ENCODE results near the gene CEP83.
"Not testable (repeated sequence)": the region's sequence is repeated elsewhere in the genome, so short reads cannot be mapped to it uniquely, and the experiment has no call there.

The CEP83 gene

DNA sequence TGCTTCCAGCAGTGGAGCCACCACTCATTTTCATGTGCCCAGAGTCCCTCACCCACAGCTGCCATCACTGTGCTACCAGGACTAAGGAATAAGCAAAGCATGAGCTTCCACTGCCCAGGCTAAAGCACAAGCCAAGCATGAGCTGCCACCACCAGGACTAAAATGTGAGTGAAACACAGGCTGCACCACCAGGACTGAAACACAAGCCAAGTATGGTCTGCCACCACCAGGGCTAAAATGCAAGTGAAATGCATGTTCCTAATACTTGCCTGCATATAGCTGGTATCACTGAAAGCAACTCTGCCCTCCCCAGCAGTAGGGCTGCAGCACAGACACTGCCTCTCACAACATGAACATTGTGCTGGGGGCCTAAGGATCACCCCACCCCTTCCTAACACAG is 30.0 kb downstream of the CEP83 start:
- no peak for DNase-seq

DNA sequence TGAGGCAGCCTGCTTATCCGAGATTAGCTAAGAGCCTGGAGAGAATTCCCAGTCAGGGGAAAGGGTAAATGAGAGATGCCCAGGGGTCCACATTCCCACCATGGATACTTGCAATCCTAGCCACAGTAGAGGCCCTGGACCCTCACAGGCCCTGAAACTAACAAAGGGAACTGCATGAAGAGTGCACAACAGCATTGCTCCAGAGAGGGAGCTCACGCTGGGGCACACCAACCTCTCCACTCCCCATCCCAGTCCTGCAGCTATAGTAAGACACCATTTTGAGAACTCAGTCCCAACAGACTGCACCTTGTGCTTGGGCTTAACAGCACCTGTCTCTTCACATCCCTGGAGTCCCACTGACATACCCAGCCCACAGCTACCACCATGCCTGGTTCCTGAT is 30.5 kb downstream of the CEP83 start:
- no peak for DNase-seq

DNA sequence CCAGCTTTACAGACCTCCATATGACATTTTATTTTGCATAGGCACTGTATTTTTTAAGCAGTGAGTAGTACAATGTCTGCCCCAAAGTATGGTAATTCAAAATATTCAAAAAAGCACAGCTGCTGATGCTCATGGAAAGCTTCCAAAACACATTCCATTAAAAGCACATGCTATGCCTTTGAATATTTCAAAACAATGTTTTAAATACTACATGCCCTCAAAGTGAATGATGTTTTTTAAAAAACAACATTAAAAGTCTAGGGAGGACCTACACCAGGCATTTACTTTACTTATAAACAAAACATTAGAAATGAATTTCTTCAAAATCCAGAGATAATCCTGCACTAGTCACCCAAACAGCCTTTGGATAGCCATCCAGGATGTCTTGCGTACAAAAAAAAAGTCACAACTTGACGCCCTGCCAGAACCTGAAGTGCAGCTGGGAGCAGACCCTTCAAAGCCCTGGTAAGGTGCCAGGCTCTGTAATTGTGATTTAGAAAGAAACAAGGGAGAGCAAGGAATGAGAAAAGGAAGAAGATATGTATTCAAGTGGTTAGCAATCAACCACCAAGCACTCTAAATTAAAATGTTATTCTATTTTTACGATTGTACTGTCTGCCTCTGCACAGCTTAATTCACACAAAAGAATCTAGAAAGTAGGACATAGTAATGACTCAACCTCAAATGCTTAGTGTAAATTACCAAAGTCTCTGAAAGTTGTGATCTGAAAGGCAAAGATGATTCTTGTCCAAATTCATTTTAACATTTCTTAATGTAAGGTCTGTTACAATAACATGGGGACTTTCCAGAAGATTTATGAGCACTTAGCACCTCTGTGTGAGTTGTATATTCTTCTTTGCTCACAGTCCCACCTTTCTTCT is 31.9 kb downstream of the CEP83 start:
- no peak for DNase-seq

DNA sequence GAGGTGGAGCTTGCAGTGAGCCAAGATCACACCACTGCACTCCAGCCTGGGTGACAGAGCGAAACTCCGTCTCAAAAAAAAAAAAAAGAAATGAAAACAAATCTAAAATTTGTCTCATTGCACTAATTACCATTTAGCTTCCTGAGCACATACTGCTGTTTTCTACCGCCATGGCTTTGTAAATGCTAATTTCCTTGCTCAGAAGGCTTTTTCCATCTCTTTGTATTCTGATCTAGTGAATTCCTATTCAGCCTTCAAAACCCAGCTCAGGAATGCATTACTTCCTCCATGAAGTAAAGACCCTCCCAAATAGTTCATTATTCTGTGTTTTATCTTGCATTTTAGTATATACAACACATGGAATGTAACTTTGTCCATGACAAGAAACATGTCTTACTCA is 33.6 kb downstream of the CEP83 start:
- no peak for DNase-seq

DNA sequence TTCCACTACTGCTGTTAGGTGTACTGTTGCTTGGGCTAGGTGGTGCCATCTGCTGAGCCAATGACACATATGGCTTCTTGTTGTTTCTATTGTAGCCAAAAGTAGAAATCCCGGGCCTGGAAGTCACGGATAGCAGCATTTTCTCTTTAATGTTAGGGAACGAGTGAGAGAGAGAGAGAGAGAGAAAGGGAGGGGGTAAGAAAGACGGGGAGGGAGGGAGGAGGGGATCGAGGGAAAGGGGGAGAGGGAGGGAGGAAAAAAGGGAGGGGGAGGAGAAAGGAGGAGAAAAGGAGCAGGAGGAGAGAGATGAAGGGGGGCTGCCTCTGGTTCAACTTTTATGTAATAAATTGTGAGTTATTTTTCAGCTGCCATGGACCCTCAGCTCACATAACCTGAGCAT is 34.8 kb downstream of the CEP83 start:
- DNase-seq: not testable (repeated sequence)

DNA sequence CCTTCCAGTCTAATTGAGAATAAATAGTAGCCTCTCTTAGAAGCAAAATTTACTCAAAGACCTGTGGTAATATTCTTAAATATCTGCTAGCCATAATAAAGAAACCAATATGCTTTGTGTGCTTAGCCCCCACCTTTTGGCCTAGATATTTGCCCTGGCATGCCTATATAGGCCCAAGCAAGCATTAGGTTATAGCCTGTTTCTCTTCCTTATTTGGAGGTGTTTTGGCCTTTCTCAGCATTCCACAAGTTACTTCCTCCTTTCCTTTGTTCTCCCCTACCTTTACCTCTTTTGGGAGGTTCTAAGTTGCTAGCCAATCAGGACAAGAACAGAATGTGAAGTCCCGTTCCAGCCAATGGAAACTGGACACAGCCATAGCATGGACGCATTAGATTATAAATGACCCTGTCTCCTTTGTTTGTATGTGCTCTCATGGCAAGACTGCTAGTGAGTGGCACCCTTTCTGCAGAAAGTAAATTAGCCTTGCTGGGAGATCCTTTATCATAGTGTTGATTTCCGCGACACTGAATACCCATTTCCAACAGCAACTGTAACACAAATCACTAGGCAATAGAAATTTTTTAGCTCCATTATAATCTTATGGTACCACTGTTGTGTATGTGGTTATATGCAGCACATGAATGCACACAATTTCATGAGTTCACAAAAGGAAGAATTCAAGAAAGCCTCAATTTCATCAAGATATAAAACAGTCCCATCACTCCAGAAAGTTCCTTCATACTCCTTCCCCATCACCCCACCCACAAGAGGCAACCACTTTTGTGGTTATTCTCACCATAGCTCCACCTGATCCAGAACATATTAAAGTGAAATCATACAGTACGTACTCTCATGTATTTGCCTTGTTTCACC is 37.6 kb downstream of the CEP83 start:
- DNase-seq: no peak

DNA sequence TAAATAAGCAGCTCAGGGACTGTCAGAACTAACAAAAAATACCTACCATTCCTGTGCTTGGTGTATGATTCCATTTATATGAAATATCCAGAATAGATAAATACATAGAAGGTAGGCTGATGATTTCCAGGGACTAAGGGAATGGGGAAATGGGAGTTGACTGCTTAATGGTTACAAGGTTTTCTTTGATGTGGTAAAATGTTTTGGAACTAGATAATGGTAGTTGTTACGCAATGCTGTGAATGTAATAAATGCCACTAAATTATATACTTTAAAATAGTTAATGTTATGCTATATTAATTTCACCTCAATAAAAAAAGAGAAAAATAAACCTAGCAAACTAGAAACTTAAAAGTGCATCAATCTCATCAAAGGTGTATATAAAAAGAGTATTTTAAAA is 41.1 kb downstream of the CEP83 start:
- DNase-seq: no peak

DNA sequence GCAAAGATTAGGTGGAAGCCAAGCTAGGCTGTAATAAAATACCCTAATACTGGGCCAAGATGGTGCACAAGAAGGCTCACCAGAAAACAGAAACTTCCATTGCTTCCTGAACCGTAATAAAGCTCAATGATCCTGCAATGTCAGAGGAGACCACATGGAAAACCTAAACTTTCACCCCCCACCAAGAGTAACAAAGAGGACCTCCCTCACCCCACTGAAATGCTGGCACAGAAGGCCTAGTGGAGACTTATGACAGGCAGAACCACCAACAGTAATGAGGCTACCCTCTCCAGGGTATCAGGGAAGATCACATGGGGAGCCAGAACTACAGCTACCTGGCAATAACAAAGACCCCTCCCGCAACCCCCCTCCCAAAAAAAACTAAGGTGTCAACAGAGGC is 43.1 kb downstream of the CEP83 start:
- DNase-seq: no peak

DNA sequence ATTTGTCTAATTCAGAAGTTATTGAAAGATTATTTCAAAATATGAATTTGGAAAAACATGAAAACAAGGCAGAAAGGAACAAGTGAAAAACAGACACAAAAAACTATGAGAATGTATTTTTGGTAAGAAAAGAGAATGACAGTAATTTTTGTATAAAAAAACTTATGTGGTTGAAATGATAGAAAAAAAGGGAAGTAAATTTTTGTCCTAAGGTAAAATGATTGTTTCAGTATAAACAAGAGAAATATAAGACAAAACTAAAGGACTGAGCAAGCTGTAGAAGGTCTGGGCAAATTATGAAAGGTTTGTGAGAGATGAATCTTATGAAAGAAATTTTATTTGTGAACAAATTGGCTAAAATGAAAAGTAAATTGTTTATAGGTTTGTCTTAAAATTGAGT is 44.6 kb downstream of the CEP83 start:
- no peak for DNase-seq

DNA sequence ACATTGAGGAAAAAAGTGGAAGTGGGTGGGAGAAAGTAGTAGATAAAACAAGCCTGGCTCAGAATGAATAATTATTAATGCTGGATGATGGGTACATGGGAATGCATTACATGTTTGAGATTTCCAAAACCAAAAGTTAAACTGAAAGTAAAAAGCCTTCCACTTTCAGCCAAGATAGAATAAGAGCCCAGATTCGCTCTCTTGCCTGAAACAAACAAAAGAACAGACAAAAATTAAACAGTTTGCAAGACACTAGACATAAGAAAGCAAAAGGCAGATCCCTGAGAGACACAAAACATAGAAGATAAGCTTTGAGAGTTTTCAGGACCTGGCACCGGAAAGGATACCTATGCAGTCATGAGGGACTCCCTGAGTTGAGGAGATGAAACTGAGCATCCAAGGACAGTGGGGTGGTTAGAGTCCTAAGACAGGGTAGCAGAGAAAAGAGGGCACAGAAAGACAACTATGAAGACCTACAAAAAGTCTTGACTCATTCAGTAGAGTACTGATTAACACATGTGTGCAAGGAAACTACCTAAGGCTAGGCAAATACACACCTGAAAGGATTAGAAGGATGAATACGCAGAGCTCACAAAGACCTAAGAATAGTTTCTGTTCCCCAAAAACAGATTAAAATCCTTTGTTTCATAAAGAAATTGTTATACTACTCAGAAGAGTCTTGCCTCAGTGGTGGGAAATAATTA is 54.1 kb downstream of the CEP83 start:
- no peak for DNase-seq

DNA sequence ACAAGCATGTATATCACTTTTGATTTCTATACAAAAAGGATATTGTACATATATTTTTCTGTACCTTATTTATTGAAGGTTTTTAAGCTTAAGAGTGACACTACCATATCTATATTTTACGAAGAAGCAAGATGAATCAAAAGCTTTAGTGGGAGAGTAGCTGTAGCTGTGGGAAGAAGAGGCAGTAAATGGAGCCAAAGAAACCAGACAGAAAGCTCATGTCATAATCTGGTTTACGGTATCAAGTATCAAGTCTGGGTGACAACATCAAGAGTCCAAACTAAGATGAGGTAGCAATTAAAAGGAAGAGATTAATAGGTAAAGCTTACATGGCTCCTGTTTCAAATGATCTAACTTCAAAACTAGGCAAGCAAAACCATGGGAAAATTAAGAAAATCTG is 54.8 kb downstream of the CEP83 start:
- no peak for DNase-seq

DNA sequence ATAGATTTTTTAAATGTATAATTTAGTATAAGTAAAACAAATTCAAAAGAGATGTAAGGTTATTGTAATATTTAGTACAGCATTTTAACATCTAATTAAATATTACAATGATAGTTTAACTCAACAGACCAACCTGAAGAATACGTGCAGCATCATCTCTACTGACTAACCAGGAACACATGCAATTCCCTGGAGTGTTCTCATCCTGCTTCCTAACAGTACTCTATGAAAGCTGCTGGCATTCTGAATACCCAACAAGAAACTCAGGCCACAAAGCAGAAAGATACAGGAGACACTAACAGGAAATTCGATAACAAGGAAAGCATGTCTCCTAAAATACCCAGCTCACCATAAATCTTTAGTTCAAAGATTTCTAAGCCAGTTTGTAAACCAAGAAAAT is 58.3 kb downstream of the CEP83 start:
- DNase-seq: no peak

DNA sequence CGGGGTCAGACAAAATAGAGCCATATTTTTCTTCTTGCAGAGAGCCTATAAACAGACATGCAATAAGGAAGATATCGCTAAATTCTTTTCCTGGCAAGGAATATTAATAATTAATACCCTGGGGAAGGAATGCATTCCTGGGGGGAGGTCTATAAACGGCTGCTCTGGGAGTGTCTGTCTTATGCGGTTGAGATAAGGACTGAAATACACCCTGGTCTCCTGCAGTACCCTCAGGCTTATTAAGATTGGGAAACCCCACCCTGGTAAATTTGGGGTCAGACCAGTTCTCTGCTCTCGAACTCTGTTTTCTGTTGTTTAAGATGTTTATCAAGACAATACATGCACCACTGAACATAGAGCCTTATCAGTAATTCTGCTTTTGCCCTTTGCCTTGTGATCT is 61.0 kb downstream of the CEP83 start:
- not testable (repeated sequence) for DNase-seq

DNA sequence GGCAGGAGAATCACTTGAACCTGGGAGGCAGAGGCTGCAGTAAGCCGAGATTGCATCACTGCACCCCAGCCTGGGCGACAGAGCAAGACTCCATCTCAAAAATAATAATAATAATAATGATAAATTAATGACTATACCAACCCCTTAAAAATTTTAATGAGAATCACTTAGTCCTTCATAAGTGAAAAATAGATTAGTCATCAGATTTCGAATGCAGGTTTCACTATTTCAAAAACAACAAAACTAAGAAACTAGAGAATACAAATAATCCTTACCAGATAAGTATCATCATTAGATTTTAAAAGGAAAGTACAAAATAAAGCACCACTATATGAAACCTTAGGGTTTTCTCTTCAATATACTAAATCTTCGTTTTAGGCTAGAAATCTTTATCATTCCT is 62.3 kb downstream of the CEP83 start:
- DNase-seq: no peak

DNA sequence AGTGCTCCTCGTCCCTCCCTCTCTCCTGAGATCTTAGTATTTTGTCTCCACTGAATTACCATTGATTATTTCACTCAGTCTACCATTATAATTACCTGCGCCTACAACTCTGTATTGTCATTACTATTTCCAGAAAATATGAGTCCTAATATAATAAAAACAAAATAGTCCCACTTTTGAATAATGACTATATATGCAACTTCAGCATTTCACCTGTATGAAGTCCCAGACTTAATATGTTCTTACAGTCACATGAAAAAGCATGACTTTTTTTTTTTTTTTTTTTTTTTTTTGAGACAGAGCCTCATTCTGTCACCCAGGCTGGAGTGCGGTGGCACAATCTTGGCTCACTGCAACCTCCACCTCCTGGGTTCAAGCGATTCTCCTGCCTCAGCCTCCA is 63.7 kb downstream of the CEP83 start:
- not testable (repeated sequence) for DNase-seq

DNA sequence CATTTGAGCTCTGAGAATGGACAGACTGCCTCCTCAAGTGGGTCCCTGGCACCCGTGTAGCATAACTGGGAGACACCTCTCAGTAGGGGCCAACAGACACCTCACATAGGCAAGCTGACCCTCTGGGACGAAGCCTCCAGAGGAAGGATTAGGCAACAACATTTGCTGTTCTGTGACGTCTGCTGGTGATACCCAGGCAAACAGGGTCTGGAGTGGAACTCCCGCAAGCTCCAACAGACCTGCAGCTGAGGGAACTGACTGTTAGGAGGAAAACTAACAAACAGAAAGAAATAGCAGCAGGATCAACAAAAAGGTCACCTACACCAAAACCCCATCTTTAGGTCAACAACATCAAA is 69.6 kb downstream of the CEP83 start:
- no peak for DNase-seq

DNA sequence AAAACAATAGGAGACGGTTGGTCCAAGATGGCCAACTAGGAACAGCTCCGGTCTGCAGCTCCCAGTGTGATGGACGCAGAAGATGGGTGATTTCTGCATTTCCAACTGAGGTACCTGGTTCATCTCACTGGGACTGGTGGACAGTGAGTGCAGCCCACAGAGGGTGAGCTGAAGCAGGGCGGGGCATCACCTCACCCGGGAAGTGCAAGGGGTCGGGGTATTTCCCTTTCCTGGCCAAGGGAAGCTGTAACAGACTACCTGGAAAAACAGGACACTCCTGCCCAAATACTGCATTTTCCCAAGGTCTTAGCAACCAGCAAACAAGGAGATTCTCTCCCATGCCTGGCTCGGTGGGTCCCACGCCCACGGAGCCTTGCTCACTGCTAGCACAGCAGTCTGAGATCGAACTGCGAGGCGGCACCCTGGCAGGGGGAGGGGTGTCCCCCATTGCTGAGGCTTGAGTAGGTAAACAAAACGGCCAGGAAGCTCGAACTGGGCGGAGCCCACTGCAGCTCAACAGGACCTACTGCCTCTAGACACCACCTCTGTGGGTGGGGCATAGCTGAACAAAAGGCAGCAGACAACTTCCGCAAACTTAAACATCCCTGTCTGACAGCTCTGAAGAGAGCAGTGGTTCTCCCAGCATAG is 70.1 kb downstream of the CEP83 start:
- DNase-seq: not testable (repeated sequence)

DNA sequence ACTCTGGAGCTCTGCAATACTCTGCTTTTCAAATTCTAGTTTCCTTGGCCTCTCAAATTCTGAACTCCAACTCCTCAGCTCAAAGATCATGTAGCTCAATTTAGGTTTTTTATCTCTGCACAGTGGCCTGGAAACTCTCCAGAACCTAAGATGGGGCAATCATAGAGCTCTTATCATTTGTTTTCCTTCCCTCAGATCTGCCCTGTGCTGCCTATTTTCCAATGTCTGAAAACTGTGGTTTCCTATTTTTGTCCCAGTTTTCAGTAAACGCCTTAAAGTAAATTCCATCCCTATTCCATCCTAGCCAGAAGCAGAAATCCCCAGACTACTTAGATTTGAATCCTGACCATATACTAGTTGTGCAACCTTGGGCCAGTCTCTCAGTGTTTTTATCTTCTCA is 73.2 kb downstream of the CEP83 start:
- no peak for DNase-seq

DNA sequence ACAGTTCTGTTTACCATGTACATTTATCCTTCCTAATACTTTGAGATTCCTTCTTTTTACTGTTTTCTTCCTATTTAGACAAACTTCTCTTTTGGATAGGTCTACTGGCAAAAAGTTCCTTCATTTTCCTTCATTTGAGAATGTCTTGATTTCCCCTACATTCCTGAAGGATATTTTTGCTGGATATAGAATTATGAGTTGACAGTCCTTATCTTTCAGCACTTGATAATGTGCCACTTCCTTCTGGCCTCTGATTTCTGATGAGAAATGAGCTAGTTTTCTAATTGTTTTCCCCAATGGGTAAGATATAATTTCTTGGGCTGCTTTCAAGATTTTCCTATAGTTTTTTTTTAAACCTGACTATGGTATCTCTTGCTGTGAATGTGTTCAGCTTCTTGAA is 75.6 kb downstream of the CEP83 start:
- DNase-seq: no peak

DNA sequence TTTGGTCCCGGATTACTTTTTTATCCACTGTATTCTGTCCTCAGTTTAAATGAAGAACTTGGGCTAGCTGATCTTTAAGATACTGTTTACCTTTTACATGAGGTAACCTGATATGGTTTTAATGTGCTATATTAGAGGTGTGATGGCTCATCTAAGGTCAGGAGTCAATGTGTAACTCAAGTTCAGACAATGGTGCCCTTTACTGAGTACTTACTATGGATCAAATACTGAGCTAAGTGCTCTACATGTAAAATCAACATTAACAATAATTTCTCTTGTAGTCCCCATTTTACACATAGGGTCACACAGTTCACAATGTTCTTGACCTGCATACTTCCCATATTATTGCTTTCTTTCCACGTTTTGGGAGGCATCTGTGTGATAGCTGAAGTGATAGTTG is 79.2 kb downstream of the CEP83 start:
- DNase-seq: no peak

DNA sequence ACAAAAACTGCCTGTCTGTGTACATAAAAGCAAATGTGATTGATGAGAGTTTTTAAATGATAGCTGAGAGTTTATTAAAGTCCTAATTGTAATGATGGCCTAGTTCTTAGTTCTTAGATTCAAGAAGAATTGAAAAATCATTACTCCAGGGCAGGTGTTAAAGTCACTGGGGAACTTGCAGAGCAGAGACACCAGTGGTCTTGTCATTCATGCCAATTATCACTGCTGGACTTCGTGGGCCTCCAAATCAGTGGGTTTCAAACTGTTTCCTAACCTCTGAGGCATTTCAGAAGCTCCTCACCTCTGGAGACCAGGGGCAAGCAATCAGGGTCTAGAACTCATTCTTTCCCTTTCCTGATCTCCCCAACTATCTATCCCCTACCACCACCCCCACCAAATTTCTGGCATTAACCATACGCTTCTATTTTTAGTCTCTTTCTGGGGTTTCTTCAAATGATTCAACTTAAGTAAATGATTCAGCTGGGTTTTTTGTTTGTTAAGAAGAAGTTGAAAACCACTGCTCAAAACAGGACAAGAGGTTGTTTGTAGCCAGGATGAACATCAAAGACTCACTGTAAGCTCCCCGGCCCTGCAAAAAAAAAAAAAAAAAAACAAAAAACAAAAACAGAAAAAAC is 80.1 kb downstream of the CEP83 start:
- no peak for DNase-seq

DNA sequence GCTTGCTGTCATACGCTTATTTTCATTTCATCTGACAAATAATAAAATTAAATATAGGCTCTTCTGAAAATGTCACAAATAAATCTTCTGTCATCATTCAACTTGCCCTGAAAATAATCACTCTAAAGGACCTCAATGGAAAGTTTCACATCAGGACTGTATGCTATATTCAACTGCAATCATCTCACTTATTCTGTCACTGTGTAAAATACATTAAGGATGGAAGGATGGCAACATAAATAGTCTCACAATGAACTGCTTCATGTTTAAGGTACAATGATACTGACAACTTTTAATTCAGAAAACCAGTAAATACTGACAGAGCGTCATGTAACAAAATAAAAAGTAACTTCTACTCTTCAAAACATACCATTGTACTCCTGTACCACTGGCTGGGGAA is 82.1 kb downstream of the CEP83 start:
- DNase-seq: no peak

DNA sequence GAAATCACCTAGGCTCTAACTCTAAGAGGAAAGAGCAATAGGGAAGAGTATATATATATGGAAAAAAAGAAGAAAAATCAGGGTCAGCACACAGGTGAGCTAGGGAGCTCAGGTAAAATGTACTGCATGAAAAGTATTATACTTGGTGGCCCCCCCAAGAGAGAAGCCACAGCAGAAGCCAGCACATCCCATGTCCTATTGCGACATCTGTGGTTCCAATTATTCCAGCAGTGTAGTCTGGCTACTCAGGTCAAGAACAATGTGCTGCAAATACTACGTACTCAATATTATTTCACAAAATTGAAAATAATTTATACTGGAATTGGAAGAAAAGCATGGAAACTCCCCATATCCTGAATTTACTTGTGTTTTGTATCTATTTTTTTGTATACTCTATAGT is 85.5 kb downstream of the CEP83 start:
- DNase-seq: no peak

All from NCI-H2107 (cell line).